ENCODE results near the gene CREB1. TPM values are rescaled to one million over a fixed set of nuclear protein-coding genes. Genes with fewer than 3 reads are reported as not detected.

Gene CREB1
- total RNA-seq, 1 donor from 2014 or later = 54.5 TPM

GRCh38 chr2:207594264-207594663 lies 64.5 kb downstream of the CREB1 start:
- DNase-seq (ENCODE audit: low read depth) = no peak
- Histone ChIP-seq H3K4me3 (ENCODE audit: low read depth, low read length) (no peak overlapping the region), H3K36me3 (ENCODE audit: control insufficient read depth, insufficient read depth, low read length) (no peaks in the 10 kb centered on the region), H3K27me3 (ENCODE audit: control insufficient read depth, insufficient read depth, low read length) (no peaks in the 10 kb centered on the region)
- no peak for TF ChIP-seq CTCF (IDR thresholded peaks at IDR 0.05; ENCODE audit: insufficient read depth, low read length, poor library complexity, severe bottlenecking)

GRCh38 chr2:207594731-207595130 lies 65.0 kb downstream of the CREB1 start:
- no peak overlapping the region for H3K4me3 ChIP-seq (ENCODE audit: low read depth, low read length)
- TF ChIP-seq CTCF (IDR thresholded peaks at IDR 0.05; ENCODE audit: insufficient read depth, low read length, poor library complexity, severe bottlenecking) = no peak
- H3K27me3 ChIP-seq (ENCODE audit: control insufficient read depth, insufficient read depth, low read length) = no peaks in the 10 kb centered on the region
- no peak for DNase-seq (ENCODE audit: low read depth)
- no peaks in the 10 kb centered on the region for H3K36me3 ChIP-seq (ENCODE audit: control insufficient read depth, insufficient read depth, low read length)

GRCh38 chr2:207599636-207600035 lies 69.9 kb downstream of the CREB1 start:
- Histone ChIP-seq H3K27me3 (ENCODE audit: control insufficient read depth, insufficient read depth, low read length) (no peaks in the 10 kb centered on the region), H3K36me3 (ENCODE audit: control insufficient read depth, insufficient read depth, low read length) (no peaks in the 10 kb centered on the region), H3K4me3 (ENCODE audit: low read depth, low read length) (no peak overlapping the region)
- no peak for DNase-seq (ENCODE audit: low read depth)
- no peak for TF ChIP-seq CTCF (IDR thresholded peaks at IDR 0.05; ENCODE audit: insufficient read depth, low read length, poor library complexity, severe bottlenecking)

- DNase-seq (ENCODE audit: low read depth) = no peak
- Histone ChIP-seq H3K4me3 (ENCODE audit: low read depth, low read length) (no peak overlapping the region), H3K36me3 (ENCODE audit: control insufficient read depth, insufficient read depth, low read length) (no peaks in the 10 kb centered on the region), H3K27me3 (ENCODE audit: control insufficient read depth, insufficient read depth, low read length) (no peaks in the 10 kb centered on the region)
- TF ChIP-seq CTCF (IDR thresholded peaks at IDR 0.05; ENCODE audit: insufficient read depth, low read length, poor library complexity, severe bottlenecking) = no peak
Measured at GRCh38 chr2:207600231-207600630, 70.5 kb downstream of the CREB1 start.

GRCh38 chr2:207601774-207602173 lies 72.0 kb downstream of the CREB1 start:
- Histone ChIP-seq H3K36me3 (ENCODE audit: control insufficient read depth, insufficient read depth, low read length) (no peaks in the 10 kb centered on the region), H3K4me3 (ENCODE audit: low read depth, low read length) (no peak overlapping the region), H3K27me3 (ENCODE audit: control insufficient read depth, insufficient read depth, low read length) (no peaks in the 10 kb centered on the region)
- no peak for TF ChIP-seq CTCF (IDR thresholded peaks at IDR 0.05; ENCODE audit: insufficient read depth, low read length, poor library complexity, severe bottlenecking)
- DNase-seq (ENCODE audit: low read depth) = no peak

- Histone ChIP-seq H3K27me3 (ENCODE audit: control insufficient read depth, insufficient read depth, low read length) (no peaks in the 10 kb centered on the region), H3K36me3 (ENCODE audit: control insufficient read depth, insufficient read depth, low read length) (no peaks in the 10 kb centered on the region), H3K4me3 (ENCODE audit: low read depth, low read length) (no peak overlapping the region)
- DNase-seq (ENCODE audit: low read depth) = no peak
- no peak for TF ChIP-seq CTCF (IDR thresholded peaks at IDR 0.05; ENCODE audit: insufficient read depth, low read length, poor library complexity, severe bottlenecking)
Measured at GRCh38 chr2:207603486-207603885, 73.7 kb downstream of the CREB1 start.

Measured in kidney epithelial cell (primary cell).